Measurements from ENCODE around the gene ITPRID1. TPM values are rescaled to one million over a fixed set of nuclear protein-coding genes. Genes with fewer than 3 reads are reported as not detected.

ITPRID1 gene
- total RNA-seq, 2 donors from 2014 or later = 5.6 to 21.8 TPM

- Histone ChIP-seq H3K27me3 (ENCODE audit: control insufficient read depth, insufficient read depth, low read length, poor library complexity, severe bottlenecking) (no peaks in the 10 kb centered on the region), H3K4me1 (ENCODE audit: control insufficient read depth, insufficient read depth, low read length) (peaks cover 12% of the 10 kb centered on the region), H3K4me3 (ENCODE audit: low read length) (no peak overlapping the region), H3K27ac (ENCODE audit: low read depth, low read length) (no peak overlapping the region), H3K36me3 (ENCODE audit: control insufficient read depth, insufficient read depth, low read length) (no peaks in the 10 kb centered on the region), H3K9me3 (ENCODE audit: control insufficient read depth, low read length) (no peaks in the 10 kb centered on the region), H3K9ac (ENCODE audit: extremely low read depth, low read length, poor library complexity, severe bottlenecking) (no peak overlapping the region)
- TF ChIP-seq CTCF (conservative IDR thresholded peaks at IDR 0.05) = no peak
- WGBS, 2 experiments (ENCODE audit: insufficient coverage in 1 of 2, insufficient read length in 1 of 2) = 80 to 88% methylated on average over 1 to 2 of the region's 3 CpGs
- peaks cover 5% of the 10 kb centered on the region for H3K9me3 Mint-ChIP-seq
- H3K36me3 Mint-ChIP-seq (ENCODE audit: low read depth) = peaks cover 10% of the 10 kb centered on the region
- H3K4me3 Mint-ChIP-seq = no peak overlapping the region
- H3K27ac Mint-ChIP-seq = no peak overlapping the region
- no peaks in the 10 kb centered on the region for H3K27me3 Mint-ChIP-seq (ENCODE audit: insufficient read depth)
- DNase-seq = no peak
- H3K4me1 Mint-ChIP-seq = peaks cover 56% of the 10 kb centered on the region
These were observed 16.4 kb upstream of the ITPRID1 start for GRCh38 chr7:31497516-31497915.

GRCh38 chr7:31500656-31501055 lies 13.2 kb upstream of the ITPRID1 start:
- 20 to 35% methylated on average over 1 of the region's 1 CpG for WGBS, 2 experiments (ENCODE audit: insufficient coverage in 1 of 2, insufficient read length in 1 of 2)
- H3K4me3 ChIP-seq (ENCODE audit: low read length) = no peak overlapping the region
- H3K36me3 ChIP-seq (ENCODE audit: control insufficient read depth, insufficient read depth, low read length) = no peaks in the 10 kb centered on the region
- no peak for DNase-seq
- no peaks in the 10 kb centered on the region for H3K4me1 ChIP-seq (ENCODE audit: control insufficient read depth, insufficient read depth, low read length)
- H3K9ac ChIP-seq (ENCODE audit: extremely low read depth, low read length, poor library complexity, severe bottlenecking) = no peak overlapping the region
- no peak for TF ChIP-seq CTCF (conservative IDR thresholded peaks at IDR 0.05)
- Mint-ChIP-seq H3K36me3 (ENCODE audit: low read depth) (peaks cover 13% of the 10 kb centered on the region), H3K27me3 (ENCODE audit: insufficient read depth) (no peaks in the 10 kb centered on the region), H3K27ac (no peak overlapping the region), H3K9me3 (peaks cover 13% of the 10 kb centered on the region), H3K4me1 (peaks cover 30% of the 10 kb centered on the region), H3K4me3 (no peak overlapping the region)
- no peak overlapping the region for H3K27ac ChIP-seq (ENCODE audit: low read depth, low read length)
- no peaks in the 10 kb centered on the region for H3K9me3 ChIP-seq (ENCODE audit: control insufficient read depth, low read length)
- no peaks in the 10 kb centered on the region for H3K27me3 ChIP-seq (ENCODE audit: control insufficient read depth, insufficient read depth, low read length, poor library complexity, severe bottlenecking)

GRCh38 chr7:31508823-31509222 lies 5.1 kb upstream of the ITPRID1 start:
- Histone ChIP-seq H3K4me1 (ENCODE audit: control insufficient read depth, insufficient read depth, low read length) (no peaks in the 10 kb centered on the region), H3K27ac (ENCODE audit: low read depth, low read length) (no peak overlapping the region), H3K9me3 (ENCODE audit: control insufficient read depth, low read length) (peaks cover 19% of the 10 kb centered on the region), H3K36me3 (ENCODE audit: control insufficient read depth, insufficient read depth, low read length) (no peaks in the 10 kb centered on the region), H3K9ac (ENCODE audit: extremely low read depth, low read length, poor library complexity, severe bottlenecking) (no peak overlapping the region), H3K4me3 (ENCODE audit: low read length) (no peak overlapping the region), H3K27me3 (ENCODE audit: control insufficient read depth, insufficient read depth, low read length, poor library complexity, severe bottlenecking) (no peaks in the 10 kb centered on the region)
- H3K36me3 Mint-ChIP-seq (ENCODE audit: low read depth) = peaks cover 40% of the 10 kb centered on the region
- H3K27me3 Mint-ChIP-seq (ENCODE audit: insufficient read depth) = no peaks in the 10 kb centered on the region
- DNase-seq = no peak
- no peak for TF ChIP-seq CTCF (conservative IDR thresholded peaks at IDR 0.05)
- peaks cover 23% of the 10 kb centered on the region for H3K9me3 Mint-ChIP-seq
- no peak overlapping the region for H3K27ac Mint-ChIP-seq
- no peak overlapping the region for H3K4me3 Mint-ChIP-seq
- H3K4me1 Mint-ChIP-seq = no peaks in the 10 kb centered on the region
- 88 to 94% methylated on average over 5 of the region's 5 CpGs for WGBS, 2 experiments (ENCODE audit: insufficient coverage in 1 of 2, insufficient read length in 1 of 2)

Measured in endodermal cell (in vitro differentiated cells).